Activated CD4-positive, CD25-positive, alpha-beta regulatory T cell treated with anti-CD3 and anti-CD28 coated beads, Interleukin-2, amount 50 U/mL, for 24 hours (primary cell): ENCODE measurements around the gene POLA2.
"Not testable (repeated sequence)": the region's sequence is repeated elsewhere in the genome, so short reads cannot be mapped to it uniquely, and the experiment has no call there.

Experiments
- ATAC-seq, 2 donors: fragments of 150-1000 bp; cut with Tn5 transposase; one replicate each; pipeline ENCODE4 v1.10.0; 2021; ENCODE audit warnings: mild to moderate bottlenecking in 1 of 2, moderate library complexity in 1 of 2

The POLA2 gene

GRCh38 chr11:65261591-65262380, at the start of gene POLA2:
Gene POLA2, plus strand, starts transcription at chr11:65261962. Its CDS starts 331 bp downstream, at chr11:65262293.
- ATAC-seq = peak; percentile 90

- no peak for ATAC-seq
These were observed 49.4 kb upstream of the POLA2 start for GRCh38 chr11:65212226-65212801.

- ATAC-seq = peak; percentile 42 to 46
These were observed 48.2 kb upstream of the POLA2 start for GRCh38 chr11:65213322-65214211.

- peak in 1 of 2 donors; percentile 22 for ATAC-seq
These were observed 47.4 kb upstream of the POLA2 start for GRCh38 chr11:65214212-65214845.

- peak; percentile 46 to 59 for ATAC-seq
These were observed 46.2 kb upstream of the POLA2 start for GRCh38 chr11:65215441-65216076.

- ATAC-seq = no peak
These were observed 44.9 kb upstream of the POLA2 start for GRCh38 chr11:65216830-65217229.

- ATAC-seq = no peak
These were observed 44.0 kb upstream of the POLA2 start for GRCh38 chr11:65217441-65218423.

GRCh38 chr11:65218446-65218845, 43.3 kb upstream of the POLA2 start:
- ATAC-seq = no peak

- ATAC-seq = no peak
These were observed 41.9 kb upstream of the POLA2 start for GRCh38 chr11:65219930-65220213.

- ATAC-seq = no peak
These were observed 40.7 kb upstream of the POLA2 start for GRCh38 chr11:65221026-65221425.

GRCh38 chr11:65223011-65223410, 38.8 kb upstream of the POLA2 start:
- no peak for ATAC-seq

- no peak for ATAC-seq
These were observed 36.9 kb upstream of the POLA2 start for GRCh38 chr11:65224930-65225278.

GRCh38 chr11:65225279-65226102, 36.3 kb upstream of the POLA2 start:
- ATAC-seq = peak; percentile 67 to 85

GRCh38 chr11:65226103-65226442, 35.7 kb upstream of the POLA2 start:
- no peak for ATAC-seq

GRCh38 chr11:65227879-65228278, 33.9 kb upstream of the POLA2 start:
- no peak for ATAC-seq

GRCh38 chr11:65236194-65237059, 25.3 kb upstream of the POLA2 start:
- no peak for ATAC-seq

- ATAC-seq = not testable (repeated sequence)
These were observed 23.5 kb upstream of the POLA2 start for GRCh38 chr11:65238302-65238701.

GRCh38 chr11:65241134-65241533, 20.6 kb upstream of the POLA2 start:
- no peak for ATAC-seq

- no peak for ATAC-seq
These were observed 20.1 kb upstream of the POLA2 start for GRCh38 chr11:65241692-65242091.

GRCh38 chr11:65242389-65242788, 19.4 kb upstream of the POLA2 start:
- ATAC-seq = no peak
